ENCODE data around the gene USP4.

GRCh38 chr3:49260806-49261324 lies 79.0 kb downstream of the USP4 start:
- TF ChIP-seq POLR2A (IDR thresholded peaks at IDR 0.05) (no peak), CTCF (IDR thresholded peaks at IDR 0.05) (no peak)
